Neutrophil (primary cell): ENCODE results near the gene GALNT17.

Experiments
- H3K27ac ChIP-seq: fragments of 200-600 bp; sonication (generic); 2 replicates; pipeline ENCODE4 v1.5.1; 2016; ENCODE audit warnings: mild to moderate bottlenecking, moderate library complexity
- H3K27me3 ChIP-seq: fragments of 200-600 bp; sonication (generic); 2 replicates; pipeline ENCODE4 v1.6.0; 2016; ENCODE audit warnings: mild to moderate bottlenecking
- H3K36me3 ChIP-seq: fragments of 200-600 bp; sonication (generic); 2 replicates; pipeline ENCODE4 v1.5.1; 2017
- H3K4me1 ChIP-seq, 2 experiments: fragments of 200-600 bp in 1 of 2; sonication (generic) in 1 of 2; 1 replicate in 1 of 2; 2 replicates in 1 of 2; pipeline versions ENCODE4 v1.5.1 to v1.6.1; 2013 to 2016; ENCODE audit warnings: low read depth in 1 of 2, low read length in 1 of 2, mild to moderate bottlenecking in 1 of 2, moderate library complexity in 1 of 2; ENCODE audit not compliant: control insufficient read depth in 1 of 2, insufficient read depth in 1 of 2
- H3K4me3 ChIP-seq, 2 experiments: fragments of 200-600 bp in 1 of 2; sonication (generic) in 1 of 2; 1 replicate in 1 of 2; 2 replicates in 1 of 2; pipeline ENCODE4 v1.5.1; 2013 to 2016; ENCODE audit warnings: low read depth in 1 of 2, low read length in 1 of 2, mild to moderate bottlenecking in 1 of 2, moderate library complexity in 1 of 2
- H3K9me3 ChIP-seq: fragments of 200-600 bp; sonication (generic); 2 replicates; pipeline ENCODE4 v1.5.1; 2016
- TF ChIP-seq, protein P1 (sequence below): fragments of 200-600 bp; sonication (generic); IDR thresholded peaks from 2 replicates; pipeline ENCODE4 v1.5.1; 2016; ENCODE audit warnings: antibody characterized with exemption

The GALNT17 gene

DNA sequence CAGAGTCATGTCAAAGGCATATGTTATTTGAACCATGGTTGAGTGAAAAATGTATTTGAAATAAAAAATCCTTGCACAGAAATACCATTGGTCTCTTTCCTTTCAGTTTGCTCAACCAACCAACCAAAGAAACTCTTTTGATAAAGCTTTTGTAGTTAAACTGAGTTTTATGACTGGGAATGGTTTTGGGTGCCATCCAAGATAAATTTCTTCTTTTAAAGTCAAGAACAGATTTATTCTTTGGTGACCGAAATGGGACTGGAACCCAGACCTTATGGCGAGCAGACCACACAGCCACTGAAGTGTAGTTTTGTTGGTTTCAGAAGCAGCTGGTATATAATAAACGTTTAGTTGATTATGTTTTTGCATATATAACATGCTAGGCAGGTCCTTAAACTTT, 2.8 kb upstream of the GALNT17 start:
- no peak overlapping the region for H3K4me3 ChIP-seq
- H3K4me1 ChIP-seq: no peaks in the 10 kb centered on the region
- no peaks in the 10 kb centered on the region for H3K9me3 ChIP-seq
- H3K36me3 ChIP-seq: no peaks in the 10 kb centered on the region
- H3K27ac ChIP-seq: no peak overlapping the region
- peaks cover 53% of the 10 kb centered on the region for H3K27me3 ChIP-seq
- TF ChIP-seq, protein P1, sequence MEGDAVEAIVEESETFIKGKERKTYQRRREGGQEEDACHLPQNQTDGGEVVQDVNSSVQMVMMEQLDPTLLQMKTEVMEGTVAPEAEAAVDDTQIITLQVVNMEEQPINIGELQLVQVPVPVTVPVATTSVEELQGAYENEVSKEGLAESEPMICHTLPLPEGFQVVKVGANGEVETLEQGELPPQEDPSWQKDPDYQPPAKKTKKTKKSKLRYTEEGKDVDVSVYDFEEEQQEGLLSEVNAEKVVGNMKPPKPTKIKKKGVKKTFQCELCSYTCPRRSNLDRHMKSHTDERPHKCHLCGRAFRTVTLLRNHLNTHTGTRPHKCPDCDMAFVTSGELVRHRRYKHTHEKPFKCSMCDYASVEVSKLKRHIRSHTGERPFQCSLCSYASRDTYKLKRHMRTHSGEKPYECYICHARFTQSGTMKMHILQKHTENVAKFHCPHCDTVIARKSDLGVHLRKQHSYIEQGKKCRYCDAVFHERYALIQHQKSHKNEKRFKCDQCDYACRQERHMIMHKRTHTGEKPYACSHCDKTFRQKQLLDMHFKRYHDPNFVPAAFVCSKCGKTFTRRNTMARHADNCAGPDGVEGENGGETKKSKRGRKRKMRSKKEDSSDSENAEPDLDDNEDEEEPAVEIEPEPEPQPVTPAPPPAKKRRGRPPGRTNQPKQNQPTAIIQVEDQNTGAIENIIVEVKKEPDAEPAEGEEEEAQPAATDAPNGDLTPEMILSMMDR: no peak

DNA sequence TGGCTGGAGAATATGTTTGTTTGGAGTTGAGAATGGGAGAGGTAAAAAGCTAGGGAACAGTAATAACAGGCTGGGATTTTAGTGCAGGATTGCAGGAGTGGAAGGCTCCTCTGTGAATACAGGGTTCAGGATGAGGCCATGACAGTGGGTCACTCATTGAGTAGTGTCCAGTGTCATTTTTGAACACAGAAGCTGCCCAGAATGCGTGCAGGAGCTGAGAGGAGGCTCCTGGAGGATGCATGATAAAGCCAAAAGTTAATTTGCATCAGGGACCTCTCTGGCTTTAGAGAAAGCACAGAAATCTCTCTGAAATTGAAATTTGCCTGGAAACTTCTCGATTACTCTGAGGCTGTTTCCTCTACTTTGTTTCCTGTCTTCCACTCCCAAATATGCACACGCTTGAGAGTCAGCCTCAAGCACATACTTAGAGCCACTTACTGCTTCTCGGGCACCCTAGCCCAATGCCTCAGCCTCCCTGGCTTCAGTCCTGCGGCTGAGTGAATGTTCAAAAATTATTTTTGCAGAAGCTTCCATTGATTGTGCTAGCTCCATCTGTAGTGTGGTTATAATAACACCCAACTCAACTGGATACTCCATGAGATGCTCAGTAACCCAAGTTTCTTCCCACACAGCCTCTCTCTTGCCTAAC, 1.8 kb upstream of the GALNT17 start:
- Histone ChIP-seq H3K4me3 (no peak overlapping the region), H3K4me1 (no peaks in the 10 kb centered on the region), H3K27me3 (peaks cover 58% of the 10 kb centered on the region), H3K9me3 (no peaks in the 10 kb centered on the region), H3K27ac (no peak overlapping the region), H3K36me3 (no peaks in the 10 kb centered on the region)
- TF ChIP-seq, protein P1: no peak

DNA sequence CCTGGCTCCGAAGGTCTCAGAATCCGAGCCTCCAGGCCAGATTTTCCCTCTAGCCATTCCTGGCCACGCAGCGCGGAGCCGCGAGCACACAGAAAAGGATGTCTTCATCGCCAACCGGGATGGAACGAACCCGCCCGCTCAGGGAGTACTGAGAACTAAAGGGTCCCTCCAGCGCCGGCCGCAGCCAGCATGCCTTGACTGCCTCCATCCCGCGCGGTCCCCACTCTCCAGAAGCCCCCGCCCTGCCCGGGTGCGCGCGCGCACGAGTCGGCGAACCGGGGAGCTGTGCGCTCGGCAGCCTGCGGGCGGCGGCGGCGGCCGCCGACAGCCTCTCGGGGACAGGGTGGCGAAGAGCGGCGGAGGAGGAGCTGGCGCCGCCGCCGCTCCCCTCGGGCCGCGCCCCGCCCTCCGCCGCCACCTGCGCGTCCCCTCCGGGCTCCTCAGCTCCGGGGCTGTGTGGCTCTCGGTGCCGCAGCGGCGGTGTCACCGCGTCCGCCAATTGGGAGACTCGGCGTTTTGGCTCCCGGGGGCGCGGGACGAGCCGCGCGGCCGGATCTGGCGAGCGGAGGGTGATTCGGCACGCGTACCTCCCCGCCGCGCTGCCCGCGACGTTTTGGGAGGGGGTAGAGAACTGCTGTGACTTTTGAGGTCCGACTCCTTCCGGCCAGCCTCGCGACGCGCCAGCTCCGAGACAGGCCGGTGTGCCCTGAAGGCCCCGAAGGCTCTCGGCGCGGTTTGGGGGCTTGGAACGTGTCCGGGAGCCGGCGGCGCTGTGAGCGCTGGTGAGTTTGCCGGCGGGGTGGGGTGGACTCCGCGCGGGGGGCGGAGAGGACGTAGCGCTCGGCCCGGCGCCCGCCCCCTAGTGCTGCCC, 453 bp upstream of the GALNT17 start:
- peaks cover 58% of the 10 kb centered on the region for H3K27me3 ChIP-seq
- TF ChIP-seq, protein P1: no peak
- no peak overlapping the region for H3K27ac ChIP-seq
- H3K36me3 ChIP-seq: no peaks in the 10 kb centered on the region
- no peaks in the 10 kb centered on the region for H3K4me1 ChIP-seq
- H3K9me3 ChIP-seq: no peaks in the 10 kb centered on the region
- H3K4me3 ChIP-seq: no peak overlapping the region

DNA sequence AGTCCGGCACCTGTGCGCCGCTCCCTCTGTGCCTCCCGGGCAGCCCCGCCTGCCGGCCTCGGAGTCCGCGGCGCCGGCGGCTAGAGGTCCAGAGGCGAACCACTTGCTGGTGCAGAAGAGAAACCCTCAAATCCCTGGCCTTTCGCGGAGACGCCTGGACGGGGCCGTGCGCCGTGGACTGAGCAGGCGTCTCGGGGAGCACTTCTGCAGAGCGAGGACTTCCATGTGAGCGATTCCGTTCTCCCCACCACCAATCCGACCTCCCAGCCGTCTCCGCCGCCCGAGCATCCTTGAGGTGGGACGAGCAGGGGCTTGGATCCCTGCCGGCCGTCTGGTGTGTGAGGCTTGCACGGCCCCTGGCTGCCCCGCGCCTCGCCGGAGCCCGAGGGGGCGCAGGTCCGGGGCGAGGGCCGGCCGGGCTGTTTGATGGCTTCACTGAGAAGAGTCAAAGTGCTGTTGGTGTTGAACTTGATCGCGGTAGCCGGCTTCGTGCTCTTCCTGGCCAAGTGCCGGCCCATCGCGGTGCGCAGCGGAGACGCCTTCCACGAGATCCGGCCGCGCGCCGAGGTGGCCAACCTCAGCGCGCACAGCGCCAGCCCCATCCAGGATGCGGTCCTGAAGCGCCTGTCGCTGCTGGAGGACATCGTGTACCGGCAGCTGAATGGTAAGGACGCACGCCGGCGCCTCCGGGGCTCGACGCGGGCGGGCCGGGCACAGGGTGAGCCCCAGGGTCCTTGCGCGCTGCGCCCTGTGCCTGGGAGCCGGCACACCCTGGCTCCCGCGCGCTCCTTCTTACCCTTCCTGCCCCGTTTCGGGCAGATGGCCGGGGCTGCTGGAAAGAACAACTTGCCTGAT, 660 bp downstream of the GALNT17 start:
- H3K4me3 ChIP-seq: no peak overlapping the region
- no peaks in the 10 kb centered on the region for H3K4me1 ChIP-seq
- no peaks in the 10 kb centered on the region for H3K36me3 ChIP-seq
- H3K27ac ChIP-seq: no peak overlapping the region
- H3K9me3 ChIP-seq: no peaks in the 10 kb centered on the region
- peaks cover 58% of the 10 kb centered on the region for H3K27me3 ChIP-seq
- TF ChIP-seq, protein P1: no peak

DNA sequence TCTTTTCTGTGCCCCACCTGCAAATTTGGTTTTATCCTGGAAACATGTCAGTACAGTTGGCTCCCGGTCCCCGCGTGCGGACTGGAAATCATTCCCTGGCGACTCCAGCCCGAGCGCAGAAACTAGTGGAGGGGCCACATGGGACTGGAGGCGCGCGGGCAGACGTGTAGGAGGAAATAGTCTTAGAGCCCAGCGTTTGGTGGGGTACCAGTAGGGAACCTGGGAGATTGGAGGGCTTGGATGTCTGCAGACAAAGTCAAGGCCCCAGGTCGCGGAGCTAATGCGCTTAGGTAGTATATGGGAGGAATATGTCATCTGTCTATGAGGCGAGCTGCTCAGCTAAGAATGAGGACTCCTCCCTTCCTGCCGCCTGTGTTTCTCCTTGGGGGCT, 1.3 kb downstream of the GALNT17 start:
- TF ChIP-seq, protein P1: no peak
- Histone ChIP-seq H3K4me3 (no peak overlapping the region), H3K36me3 (no peaks in the 10 kb centered on the region), H3K27ac (no peak overlapping the region), H3K9me3 (no peaks in the 10 kb centered on the region), H3K4me1 (no peaks in the 10 kb centered on the region), H3K27me3 (peaks cover 58% of the 10 kb centered on the region)
